ENCODE measurements around the gene ITPR2. TPM values are rescaled to one million over a fixed set of nuclear protein-coding genes. Genes with fewer than 3 reads are reported as not detected.

ITPR2 gene
- total RNA-seq, 1 donor from 2014 or later, result 77.9 TPM

DNA sequence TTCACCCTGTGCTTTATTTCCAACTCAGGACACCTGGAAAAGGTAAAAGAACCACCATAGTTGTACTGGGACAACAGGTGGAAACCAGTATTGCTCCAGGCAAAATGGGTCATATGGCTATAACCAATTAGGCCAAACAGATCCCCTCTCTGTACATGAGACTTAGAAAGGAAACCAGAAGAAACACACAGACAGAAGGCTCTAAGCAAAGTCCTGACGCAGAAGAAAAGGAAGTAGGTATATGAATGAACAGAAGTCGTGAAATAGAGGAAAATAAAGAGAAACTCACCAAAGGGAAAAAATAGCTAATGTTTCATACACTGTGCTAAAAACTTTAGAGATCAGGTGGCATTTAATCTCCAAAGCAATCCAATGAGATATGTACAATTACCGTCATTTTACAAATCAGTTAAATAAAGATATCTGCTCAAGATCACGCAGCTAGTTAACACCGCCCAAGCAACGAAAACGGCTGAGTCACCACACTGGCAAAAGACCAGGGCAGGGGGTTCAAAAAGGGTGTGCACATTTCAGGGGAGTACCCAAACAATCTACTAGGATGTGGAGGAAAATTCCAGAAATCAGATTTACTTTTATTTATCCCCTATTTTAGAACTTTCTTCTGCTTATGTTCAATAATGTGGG, 82.3 kb downstream of the ITPR2 start:
- TF ChIP-seq, protein P1, sequence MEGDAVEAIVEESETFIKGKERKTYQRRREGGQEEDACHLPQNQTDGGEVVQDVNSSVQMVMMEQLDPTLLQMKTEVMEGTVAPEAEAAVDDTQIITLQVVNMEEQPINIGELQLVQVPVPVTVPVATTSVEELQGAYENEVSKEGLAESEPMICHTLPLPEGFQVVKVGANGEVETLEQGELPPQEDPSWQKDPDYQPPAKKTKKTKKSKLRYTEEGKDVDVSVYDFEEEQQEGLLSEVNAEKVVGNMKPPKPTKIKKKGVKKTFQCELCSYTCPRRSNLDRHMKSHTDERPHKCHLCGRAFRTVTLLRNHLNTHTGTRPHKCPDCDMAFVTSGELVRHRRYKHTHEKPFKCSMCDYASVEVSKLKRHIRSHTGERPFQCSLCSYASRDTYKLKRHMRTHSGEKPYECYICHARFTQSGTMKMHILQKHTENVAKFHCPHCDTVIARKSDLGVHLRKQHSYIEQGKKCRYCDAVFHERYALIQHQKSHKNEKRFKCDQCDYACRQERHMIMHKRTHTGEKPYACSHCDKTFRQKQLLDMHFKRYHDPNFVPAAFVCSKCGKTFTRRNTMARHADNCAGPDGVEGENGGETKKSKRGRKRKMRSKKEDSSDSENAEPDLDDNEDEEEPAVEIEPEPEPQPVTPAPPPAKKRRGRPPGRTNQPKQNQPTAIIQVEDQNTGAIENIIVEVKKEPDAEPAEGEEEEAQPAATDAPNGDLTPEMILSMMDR (IDR thresholded peaks at IDR 0.05; ENCODE audit: partially characterized antibody, unreplicated experiment), result no peak
- Mint-ChIP-seq H3K4me3 (ENCODE audit: unreplicated experiment) (no peak overlapping the region), H3K4me1 (ENCODE audit: low read depth, unreplicated experiment) (peaks cover 4% of the 10 kb centered on the region), H3K27me3 (ENCODE audit: unreplicated experiment) (no peaks in the 10 kb centered on the region), H3K9me3 (ENCODE audit: unreplicated experiment) (peaks cover 2% of the 10 kb centered on the region), H3K27ac (ENCODE audit: unreplicated experiment) (no peak overlapping the region), H3K36me3 (ENCODE audit: unreplicated experiment) (peaks cover 23% of the 10 kb centered on the region)
- no peak for DNase-seq

DNA sequence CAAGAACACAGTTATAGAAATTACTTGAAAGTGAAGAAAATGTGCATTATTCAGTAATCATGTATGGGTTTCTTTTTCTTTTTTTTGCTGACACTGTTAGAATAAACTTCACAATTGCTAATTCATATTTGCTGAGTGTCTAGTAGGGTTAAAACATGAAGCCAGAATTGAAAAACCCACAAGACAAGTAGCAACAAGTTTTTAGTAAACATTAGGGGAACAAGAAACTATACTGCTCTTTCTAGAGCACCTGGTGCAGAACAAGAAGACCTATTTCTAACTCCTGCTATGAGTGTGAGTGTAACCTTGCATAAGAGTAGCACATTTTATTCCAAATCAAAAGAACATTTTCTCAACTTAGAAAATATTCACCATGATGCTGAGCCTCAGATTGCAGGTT, 83.2 kb downstream of the ITPR2 start:
- TF ChIP-seq, protein P1 (IDR thresholded peaks at IDR 0.05; ENCODE audit: partially characterized antibody, unreplicated experiment), result no peak

GRCh38 chr12:26748741-26749431, 84.1 kb downstream of the ITPR2 start:
- DNase-seq, result no peak
- no peak overlapping the region for H3K27ac Mint-ChIP-seq (ENCODE audit: unreplicated experiment)
- H3K9me3 Mint-ChIP-seq (ENCODE audit: unreplicated experiment), result peaks cover 2% of the 10 kb centered on the region
- H3K4me1 Mint-ChIP-seq (ENCODE audit: low read depth, unreplicated experiment), result peaks cover 4% of the 10 kb centered on the region
- TF ChIP-seq, protein P1 (IDR thresholded peaks at IDR 0.05; ENCODE audit: partially characterized antibody, unreplicated experiment), result no peak
- peaks cover 3% of the 10 kb centered on the region for H3K27me3 Mint-ChIP-seq (ENCODE audit: unreplicated experiment)
- H3K36me3 Mint-ChIP-seq (ENCODE audit: unreplicated experiment), result peaks cover 16% of the 10 kb centered on the region
- no peak overlapping the region for H3K4me3 Mint-ChIP-seq (ENCODE audit: unreplicated experiment)

More for the DNA sequence above, 83.2 kb downstream of the ITPR2 start:
- peaks cover 2% of the 10 kb centered on the region for H3K9me3 Mint-ChIP-seq (ENCODE audit: unreplicated experiment)
- no peak overlapping the region for H3K4me3 Mint-ChIP-seq (ENCODE audit: unreplicated experiment)
- peaks cover 4% of the 10 kb centered on the region for H3K4me1 Mint-ChIP-seq (ENCODE audit: low read depth, unreplicated experiment)
- H3K27me3 Mint-ChIP-seq (ENCODE audit: unreplicated experiment), result no peaks in the 10 kb centered on the region
- no peak for DNase-seq
- no peak overlapping the region for H3K27ac Mint-ChIP-seq (ENCODE audit: unreplicated experiment)
- H3K36me3 Mint-ChIP-seq (ENCODE audit: unreplicated experiment), result peaks cover 23% of the 10 kb centered on the region

- Mint-ChIP-seq H3K4me3 (ENCODE audit: unreplicated experiment) (no peak overlapping the region), H3K27me3 (ENCODE audit: unreplicated experiment) (peaks cover 3% of the 10 kb centered on the region), H3K36me3 (ENCODE audit: unreplicated experiment) (peaks cover 11% of the 10 kb centered on the region), H3K9me3 (ENCODE audit: unreplicated experiment) (peaks cover 2% of the 10 kb centered on the region), H3K4me1 (ENCODE audit: low read depth, unreplicated experiment) (peaks cover 4% of the 10 kb centered on the region), H3K27ac (ENCODE audit: unreplicated experiment) (no peak overlapping the region)
- no peak for DNase-seq
- TF ChIP-seq, protein P1 (IDR thresholded peaks at IDR 0.05; ENCODE audit: partially characterized antibody, unreplicated experiment), result no peak
Measured at GRCh38 chr12:26748412-26748740, 84.6 kb downstream of the ITPR2 start.

DNA sequence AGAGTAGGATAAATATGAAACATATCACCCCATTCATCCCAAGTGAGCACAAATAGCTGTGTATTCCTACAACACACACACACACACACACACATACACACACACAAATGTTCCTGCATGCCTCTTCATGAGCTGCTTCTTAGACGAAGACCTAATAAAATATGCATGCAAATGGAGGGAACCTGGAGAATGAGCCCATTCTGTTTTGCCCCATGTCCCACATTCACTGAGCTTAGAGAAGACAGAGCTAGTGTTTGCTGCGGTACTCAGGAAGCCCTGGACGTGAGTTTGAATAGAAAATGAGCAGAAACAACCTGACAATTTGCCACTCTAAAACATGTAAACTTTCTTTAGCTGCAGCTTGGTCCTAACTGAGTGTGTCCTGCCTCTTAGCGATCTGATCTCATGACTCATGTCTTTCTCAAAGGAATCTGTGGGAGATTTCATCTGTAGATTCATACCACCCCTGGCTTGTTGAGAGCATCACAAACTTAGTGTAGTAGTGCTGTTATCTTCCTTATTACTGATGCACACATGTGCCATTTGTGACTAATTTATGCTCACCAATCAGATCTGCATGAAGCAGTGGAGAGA, 86.8 kb downstream of the ITPR2 start:
- H3K4me1 Mint-ChIP-seq (ENCODE audit: low read depth, unreplicated experiment), result peaks cover 6% of the 10 kb centered on the region
- H3K27me3 Mint-ChIP-seq (ENCODE audit: unreplicated experiment), result peaks cover 3% of the 10 kb centered on the region
- TF ChIP-seq, protein P1 (IDR thresholded peaks at IDR 0.05; ENCODE audit: partially characterized antibody, unreplicated experiment), result no peak
- H3K27ac Mint-ChIP-seq (ENCODE audit: unreplicated experiment), result no peak overlapping the region
- peaks cover 2% of the 10 kb centered on the region for H3K9me3 Mint-ChIP-seq (ENCODE audit: unreplicated experiment)
- no peak for DNase-seq
- no peak overlapping the region for H3K4me3 Mint-ChIP-seq (ENCODE audit: unreplicated experiment)
- peaks cover 6% of the 10 kb centered on the region for H3K36me3 Mint-ChIP-seq (ENCODE audit: unreplicated experiment)

All from glutamatergic neuron (in vitro differentiated cells).